ENCODE results near the gene INO80B.
"Not testable (repeated sequence)": the region's sequence is repeated elsewhere in the genome, so short reads cannot be mapped to it uniquely, and the experiment has no call there.

The INO80B gene

GRCh38 chr2:74450570-74451190, 4.2 kb upstream of the INO80B start:
- DNase-seq: no peak

DNA sequence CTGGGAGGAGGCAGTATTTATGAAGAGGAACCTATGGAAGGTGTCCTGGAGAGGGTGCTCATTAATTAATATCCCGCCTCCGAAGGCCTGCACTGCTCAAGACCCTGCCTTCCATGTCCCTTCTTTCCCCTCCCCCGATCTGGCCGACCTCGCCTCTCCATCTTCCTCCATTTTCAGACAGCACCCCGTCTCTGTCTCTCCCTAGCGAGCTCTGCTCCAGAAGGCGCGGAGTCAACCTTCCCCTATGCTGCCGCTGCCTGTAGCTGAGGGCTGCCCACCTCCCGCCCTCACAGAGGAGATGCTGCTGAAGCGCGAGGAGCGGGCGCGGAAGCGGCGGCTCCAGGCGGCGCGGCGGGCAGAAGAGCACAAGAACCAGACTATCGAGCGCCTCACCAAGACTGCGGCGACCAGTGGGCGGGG, 2.3 kb downstream of the INO80B start:
- DNase-seq: no peak

GRCh38 chr2:74457549-74458131, 2.8 kb downstream of the INO80B start:
- peak; percentile 58 for DNase-seq

DNA sequence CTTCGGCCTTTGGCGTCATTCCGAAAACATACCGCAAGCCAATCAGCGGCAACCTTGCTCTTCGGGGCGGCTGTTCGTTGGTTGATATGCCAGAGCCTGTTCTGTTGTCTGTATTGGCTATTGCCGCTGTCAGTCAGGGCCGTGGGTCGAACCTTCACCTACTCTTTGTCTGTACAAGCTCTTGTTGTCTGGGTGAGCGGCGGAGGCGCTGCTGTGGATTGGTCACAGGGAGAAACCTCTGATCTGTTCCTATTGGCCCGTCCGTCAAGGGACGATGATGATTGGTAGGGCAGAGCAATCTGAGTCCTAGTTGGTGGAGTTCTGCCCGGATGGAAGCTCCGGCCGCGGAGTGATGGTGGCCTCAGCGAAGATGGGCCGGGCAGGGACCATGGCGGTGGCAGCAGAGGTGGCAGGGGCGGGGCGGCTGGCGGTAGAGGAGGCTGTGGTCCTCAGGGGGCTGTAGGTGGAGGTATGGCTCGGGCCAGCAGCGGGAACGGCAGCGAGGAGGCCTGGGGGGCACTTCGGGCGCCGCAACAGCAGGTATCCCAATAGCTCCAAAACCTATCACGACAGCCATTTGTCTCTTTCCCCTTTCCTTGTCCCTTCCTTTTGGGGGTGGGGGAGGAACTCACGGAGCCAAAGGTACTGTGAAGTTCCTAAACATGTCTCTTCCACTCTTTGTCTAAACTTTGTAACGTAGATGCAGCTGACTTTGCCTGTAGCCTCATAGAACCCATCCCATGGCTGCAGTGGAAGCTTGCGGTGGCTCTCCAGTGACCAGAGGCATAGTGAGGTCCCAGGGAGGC, 3.4 kb downstream of the INO80B start, which contains the start of gene WBP1:
Gene WBP1, plus strand, starts transcription at position 307 of the 806 bp plus-strand sequence. Its CDS starts 165 bp downstream, at position 472.
- DNase-seq: peak; percentile 99

DNA sequence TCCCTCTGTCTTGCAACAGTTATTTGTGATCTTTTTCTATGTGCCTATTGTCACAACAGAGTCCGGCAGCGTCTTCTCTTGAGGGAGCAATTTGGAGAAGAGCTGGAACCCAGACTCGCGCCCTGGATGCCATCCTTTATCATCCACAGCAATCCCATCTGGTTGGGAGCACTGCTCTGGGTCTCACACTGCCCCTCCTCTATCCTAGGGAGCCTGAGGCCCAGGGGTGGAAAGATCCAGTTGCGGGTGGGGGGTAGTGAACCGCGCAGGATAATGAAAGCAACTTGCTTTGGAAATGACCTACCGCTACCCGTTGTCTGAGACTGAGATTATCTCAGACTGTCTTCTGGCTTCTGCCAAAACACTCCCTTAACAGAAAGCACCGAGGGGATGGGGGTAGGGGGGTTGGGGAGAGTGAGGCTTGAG, 4.1 kb downstream of the INO80B start:
- no peak for DNase-seq

DNA sequence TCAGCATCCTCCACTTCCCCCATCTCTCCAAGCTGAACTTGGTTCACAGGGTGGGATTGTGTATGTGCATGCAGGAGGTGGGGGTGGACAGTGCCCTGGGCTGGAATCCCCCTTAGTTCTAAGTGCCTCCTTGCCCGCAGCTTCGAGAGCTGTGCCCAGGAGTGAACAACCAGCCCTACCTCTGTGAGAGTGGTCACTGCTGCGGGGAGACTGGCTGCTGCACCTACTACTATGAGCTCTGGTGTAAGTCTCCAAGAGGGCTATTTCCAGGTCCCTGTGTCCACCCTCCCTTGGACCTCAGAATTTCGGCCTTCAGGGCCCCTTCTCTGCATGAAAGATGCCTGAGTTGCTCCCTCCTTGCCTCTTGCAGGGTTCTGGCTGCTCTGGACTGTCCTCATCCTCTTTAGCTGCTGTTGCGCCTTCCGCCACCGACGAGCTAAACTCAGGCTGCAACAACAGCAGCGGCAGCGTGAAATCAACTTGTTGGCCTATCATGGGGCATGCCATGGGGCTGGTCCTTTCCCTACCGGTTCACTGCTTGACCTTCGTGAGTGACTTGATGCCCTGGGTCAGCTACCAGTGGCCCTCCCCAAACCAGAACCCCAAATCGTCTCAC, 4.7 kb downstream of the INO80B start:
- not testable (repeated sequence) for DNase-seq

GRCh38 chr2:74460187-74460586, 5.3 kb downstream of the INO80B start:
- DNase-seq: not testable (repeated sequence)

GRCh38 chr2:74461187-74462053, 6.5 kb downstream of the INO80B start:
- DNase-seq: no peak

DNA sequence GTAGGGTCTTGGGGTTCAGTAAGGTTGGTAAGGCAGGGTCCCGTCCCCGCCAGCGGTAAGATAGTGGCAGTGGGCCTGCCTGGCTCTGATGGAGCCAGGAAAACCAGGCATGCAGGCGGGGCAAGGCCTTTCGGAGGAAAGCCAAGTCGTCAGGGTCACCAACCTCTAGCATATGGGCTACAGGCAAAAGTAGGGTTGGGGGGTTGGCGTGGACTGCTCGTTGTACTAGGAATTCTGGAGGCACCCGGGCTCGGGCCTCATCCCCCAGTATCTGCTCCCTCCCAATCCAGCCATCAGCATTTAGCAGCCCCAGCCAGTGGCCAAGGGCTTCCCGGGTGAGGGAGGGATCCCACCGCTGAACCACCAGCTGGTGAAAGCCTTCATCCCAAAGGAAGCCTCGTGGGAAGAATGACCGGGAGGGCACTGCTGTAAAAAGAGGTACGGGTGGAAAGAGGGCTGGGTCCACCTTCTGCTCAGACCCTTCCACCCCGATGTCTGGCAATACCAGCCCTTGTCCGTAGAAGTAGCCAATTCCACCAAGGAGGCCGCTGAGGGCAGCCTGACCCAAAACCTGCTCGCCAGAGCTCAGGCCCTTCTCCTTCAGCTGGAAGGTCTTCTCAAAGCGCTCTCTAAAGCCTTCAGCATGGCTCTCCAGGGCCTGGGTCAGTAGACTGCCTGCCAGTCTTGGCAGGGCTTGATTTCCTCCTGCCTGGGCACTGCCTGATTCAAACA, 7.3 kb downstream of the INO80B start:
- DNase-seq: no peak

DNA sequence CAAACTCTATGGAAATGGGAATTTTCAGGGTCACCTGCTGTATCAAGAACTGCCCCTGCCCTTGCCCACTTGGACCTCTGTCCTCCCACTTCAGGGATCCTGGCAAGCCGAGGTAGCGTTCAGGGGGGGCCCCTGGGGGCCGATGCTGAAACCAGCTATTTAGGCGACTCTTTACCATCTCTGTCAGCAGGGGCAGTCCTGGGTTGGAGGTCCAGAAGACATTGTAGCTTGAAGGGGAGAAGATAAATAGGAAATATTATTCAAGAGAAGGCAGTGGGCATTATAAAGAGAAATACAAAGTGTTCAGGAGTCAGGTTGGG, 7.9 kb downstream of the INO80B start:
- no peak for DNase-seq

DNA sequence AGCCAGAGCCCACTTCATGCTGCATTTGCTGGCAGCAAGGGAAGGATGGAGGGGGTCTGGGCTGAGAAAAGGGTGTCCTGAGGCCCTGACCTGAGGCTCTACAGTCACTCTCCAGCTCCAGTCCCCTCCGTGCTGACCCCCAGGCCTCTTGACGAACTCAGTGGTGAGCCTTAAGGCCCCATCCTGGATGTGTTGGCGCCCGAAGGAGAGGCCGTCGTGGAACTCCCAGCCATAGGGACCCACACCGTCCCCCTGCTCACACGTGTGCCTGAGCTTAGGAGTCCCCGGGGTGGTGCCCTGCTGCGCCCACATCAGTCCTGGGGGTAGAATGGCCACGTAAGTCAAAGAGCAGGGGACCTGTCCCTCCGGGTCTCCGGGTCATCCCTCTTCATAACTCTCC, 9.5 kb downstream of the INO80B start:
- no peak for DNase-seq

DNA sequence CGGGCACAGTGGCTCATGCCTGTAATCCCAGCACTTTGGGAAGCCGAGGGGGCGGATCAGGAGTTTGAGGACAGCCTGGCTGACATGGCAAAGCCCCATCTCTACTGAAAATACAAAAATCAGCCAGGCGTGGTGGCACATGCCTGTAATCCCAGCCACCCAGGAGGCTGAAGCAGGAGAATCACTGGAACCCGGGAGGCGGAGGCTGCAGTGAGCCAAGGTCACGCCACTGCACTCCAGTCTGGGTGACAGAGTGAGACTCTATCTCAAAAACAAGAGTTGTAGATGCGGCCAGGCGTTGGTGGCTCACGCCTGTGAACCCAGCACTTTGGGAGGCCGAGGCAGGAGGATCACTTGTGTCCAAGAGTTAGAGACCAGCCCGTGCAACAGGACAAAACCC, 15.9 kb downstream of the INO80B start:
- not testable (repeated sequence) for DNase-seq

DNA sequence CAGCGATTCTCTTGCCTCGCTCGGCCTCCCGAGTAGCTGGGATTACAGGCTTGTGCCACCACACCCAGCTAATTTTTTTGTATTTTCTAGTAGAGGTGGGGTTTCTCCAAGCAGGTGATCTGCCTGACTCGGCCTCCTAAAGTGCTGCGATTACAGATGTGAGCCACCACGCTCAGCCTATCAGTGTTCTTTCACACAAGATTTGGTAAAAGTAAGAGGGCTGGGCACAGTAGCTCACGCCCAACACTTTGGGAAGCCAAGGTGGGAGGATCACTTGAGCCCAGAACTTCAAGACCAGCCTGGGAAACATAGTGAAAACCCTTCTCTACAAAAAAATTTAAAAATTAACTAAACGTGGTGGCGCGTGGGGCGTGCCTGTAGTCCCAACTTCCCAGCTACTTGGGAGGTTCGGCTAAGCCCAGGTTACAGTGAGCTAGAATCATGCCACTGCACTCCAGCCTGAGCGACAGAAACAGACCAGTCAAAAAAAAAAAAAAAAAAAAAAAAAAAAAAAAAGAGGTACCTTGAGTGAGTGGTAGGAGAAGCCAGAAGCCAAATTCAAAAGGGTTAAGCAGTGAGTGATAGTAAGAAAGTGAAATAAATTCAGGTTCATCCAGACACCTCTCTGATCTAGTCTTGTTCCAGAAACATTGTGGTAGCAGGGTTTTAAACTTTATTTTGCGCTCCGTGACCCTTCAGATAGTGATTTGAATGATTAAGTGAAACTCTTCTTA, 16.6 kb downstream of the INO80B start:
- no peak for DNase-seq

DNA sequence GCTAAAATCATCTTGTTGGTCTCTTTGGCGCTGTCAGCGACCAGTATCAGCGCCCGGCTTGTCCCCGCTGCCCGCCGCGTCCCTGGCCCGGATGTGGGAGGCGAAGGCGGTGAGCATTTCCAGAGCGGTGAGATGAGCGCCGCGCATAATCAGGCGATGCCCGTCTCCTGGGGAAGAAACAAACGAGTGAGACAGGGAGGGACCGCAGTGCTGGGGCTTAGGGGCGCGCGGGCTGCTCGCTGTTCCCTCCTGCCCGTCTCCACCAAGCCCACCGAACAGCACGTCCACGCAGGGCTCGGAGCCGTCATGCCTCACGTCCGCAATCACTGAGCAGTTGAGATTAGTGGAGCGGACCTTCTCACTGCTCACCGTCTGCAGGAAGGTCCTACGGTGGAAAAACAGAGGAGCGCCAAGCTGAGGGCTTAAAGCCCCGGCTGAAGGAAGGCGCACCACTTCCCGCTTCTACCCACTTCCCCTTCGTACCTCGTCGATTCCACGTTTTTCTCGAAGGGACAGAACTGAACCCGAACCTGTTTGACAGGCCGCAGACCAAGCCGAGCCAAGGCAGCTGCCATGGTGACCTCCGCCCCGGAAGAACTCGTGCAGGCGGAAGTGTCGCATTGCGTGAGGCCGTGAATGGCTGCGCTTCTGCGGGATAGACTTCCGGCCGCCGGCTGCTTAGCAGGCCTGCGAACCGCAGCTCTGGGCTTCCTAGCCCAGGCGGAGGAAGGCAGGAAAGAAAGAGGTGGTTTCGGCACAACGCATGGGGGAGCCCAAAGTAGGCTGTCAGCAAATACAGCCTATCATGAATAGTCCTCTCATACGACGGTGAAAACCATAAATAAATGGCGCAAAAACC, 17.4 kb downstream of the INO80B start, which contains the start of gene MRPL53:
Gene MRPL53, minus strand, starts transcription at position 595 of the 859 bp plus-strand sequence. Its CDS starts 20 bp downstream, at position 575.
- DNase-seq: peak; percentile 86

DNA sequence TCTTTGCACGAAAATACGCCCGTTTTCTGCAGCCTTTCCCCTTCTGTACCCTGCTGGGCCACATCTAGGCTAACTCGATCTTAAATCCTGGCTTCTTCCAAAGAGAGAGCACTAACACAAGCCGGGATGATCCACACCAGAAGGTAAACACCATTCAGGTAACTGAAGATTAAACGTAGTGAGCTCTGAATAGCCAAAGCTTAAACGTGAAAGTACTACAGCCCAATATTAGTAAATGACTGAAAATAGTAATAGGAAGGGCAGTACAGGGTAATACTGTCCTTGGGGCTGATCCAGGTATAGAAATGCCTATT, 18.0 kb downstream of the INO80B start:
- DNase-seq: no peak

- no peak for DNase-seq
Measured at GRCh38 chr2:74474481-74474880, 19.6 kb downstream of the INO80B start.

- no peak for DNase-seq
Measured at GRCh38 chr2:74474899-74475298, 20.0 kb downstream of the INO80B start.

DNA sequence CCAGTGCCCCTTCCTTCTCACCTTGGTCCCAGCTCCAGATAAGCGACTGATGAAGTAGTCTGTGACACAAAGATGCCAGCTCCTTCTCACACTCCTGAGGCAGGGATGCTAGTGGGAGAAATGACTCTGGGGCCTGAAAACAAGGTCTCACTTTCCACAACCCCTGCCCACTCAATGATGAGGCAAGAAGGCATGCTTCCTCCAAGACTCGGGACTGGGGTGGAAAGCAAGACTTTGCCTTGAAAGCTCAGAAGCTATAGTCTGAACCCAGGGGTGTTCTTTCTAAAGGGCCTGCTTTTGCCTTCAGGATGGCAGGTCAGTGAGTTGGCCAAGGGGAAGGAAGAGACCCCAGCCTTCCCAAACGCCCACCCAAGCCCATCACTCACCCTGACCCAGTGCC, 26.5 kb downstream of the INO80B start:
- DNase-seq: no peak

GRCh38 chr2:74481961-74482800, 27.3 kb downstream of the INO80B start:
- DNase-seq: no peak

All from SHP77 treated with DMSO at 0.1 percent for 48 hours (cell line).